22Rv1 (cell line): ENCODE results near the gene CCDC142.
A peak's percentile ranks its signal among the peaks of the same experiment; 100 is the strongest.

Source experiments
- H3K27ac ChIP-seq: fragments of 450-650 bp; 2 replicates; pipeline ENCODE4 v1.5.1; 2017
- ZFX ChIP-seq: fragments of 450-650 bp; IDR thresholded peaks from 2 replicates; pipeline ENCODE4 v1.6.1; 2017; ENCODE audit warnings: antibody characterized with exemption, borderline replicate concordance
- TF ChIP-seq, protein P1 (sequence below): fragments of 450-650 bp; IDR thresholded peaks from 2 replicates; pipeline ENCODE4 v1.5.1; 2017; ENCODE audit warnings: mild to moderate bottlenecking

CCDC142 gene

GRCh38 chr2:74458132-74458937 is 24.5 kb downstream of the CCDC142 start, which contains the start of gene WBP1:
Gene WBP1, plus strand, starts transcription at chr2:74458438. Its CDS starts 165 bp downstream, at chr2:74458603.
- peak within 1 kb of the TSS; percentile 98 for H3K27ac ChIP-seq
- TF ChIP-seq, protein P1, sequence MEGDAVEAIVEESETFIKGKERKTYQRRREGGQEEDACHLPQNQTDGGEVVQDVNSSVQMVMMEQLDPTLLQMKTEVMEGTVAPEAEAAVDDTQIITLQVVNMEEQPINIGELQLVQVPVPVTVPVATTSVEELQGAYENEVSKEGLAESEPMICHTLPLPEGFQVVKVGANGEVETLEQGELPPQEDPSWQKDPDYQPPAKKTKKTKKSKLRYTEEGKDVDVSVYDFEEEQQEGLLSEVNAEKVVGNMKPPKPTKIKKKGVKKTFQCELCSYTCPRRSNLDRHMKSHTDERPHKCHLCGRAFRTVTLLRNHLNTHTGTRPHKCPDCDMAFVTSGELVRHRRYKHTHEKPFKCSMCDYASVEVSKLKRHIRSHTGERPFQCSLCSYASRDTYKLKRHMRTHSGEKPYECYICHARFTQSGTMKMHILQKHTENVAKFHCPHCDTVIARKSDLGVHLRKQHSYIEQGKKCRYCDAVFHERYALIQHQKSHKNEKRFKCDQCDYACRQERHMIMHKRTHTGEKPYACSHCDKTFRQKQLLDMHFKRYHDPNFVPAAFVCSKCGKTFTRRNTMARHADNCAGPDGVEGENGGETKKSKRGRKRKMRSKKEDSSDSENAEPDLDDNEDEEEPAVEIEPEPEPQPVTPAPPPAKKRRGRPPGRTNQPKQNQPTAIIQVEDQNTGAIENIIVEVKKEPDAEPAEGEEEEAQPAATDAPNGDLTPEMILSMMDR = no peak
- no peak for TF ChIP-seq ZFX

DNA sequence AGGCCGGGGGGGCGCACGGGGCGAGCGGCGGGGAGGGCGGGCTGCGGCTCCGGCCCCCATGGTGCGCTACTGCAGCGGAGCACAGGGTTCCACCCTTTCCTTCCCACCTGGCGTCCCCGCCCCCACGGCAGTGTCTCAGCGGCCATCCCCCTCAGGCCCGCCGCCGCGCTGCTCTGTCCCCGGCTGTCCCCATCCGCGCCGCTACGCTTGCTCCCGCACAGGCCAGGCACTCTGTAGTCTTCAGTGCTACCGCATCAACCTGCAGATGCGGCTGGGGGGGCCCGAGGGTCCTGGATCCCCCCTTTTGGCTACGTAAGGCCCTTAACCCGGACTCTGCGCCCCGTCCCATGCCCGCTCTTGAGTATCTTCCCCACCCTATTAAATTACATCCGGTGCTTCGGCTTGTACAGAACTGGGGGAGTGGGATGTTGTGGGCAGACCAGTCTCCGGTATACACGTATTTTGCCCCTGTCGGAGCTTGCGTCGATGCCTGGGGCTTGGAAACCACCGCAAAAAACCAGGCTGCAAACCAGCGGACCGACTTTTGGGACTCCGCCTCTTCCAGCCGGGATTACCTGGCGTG is 25.2 kb downstream of the CCDC142 start:
- TF ChIP-seq ZFX = no peak
- TF ChIP-seq, protein P1 = 0 out of 2 replicates have a peak, but pooled peaks have one; percentile 1
- peak overlapping the region; percentile 98 for H3K27ac ChIP-seq

GRCh38 chr2:74457129-74457548 is 25.7 kb downstream of the CCDC142 start:
- TF ChIP-seq, protein P1 = 0 out of 2 replicates have a peak, but pooled peaks have one; percentile 8
- no peak for TF ChIP-seq ZFX
- H3K27ac ChIP-seq = peak overlapping the region; percentile 98

DNA sequence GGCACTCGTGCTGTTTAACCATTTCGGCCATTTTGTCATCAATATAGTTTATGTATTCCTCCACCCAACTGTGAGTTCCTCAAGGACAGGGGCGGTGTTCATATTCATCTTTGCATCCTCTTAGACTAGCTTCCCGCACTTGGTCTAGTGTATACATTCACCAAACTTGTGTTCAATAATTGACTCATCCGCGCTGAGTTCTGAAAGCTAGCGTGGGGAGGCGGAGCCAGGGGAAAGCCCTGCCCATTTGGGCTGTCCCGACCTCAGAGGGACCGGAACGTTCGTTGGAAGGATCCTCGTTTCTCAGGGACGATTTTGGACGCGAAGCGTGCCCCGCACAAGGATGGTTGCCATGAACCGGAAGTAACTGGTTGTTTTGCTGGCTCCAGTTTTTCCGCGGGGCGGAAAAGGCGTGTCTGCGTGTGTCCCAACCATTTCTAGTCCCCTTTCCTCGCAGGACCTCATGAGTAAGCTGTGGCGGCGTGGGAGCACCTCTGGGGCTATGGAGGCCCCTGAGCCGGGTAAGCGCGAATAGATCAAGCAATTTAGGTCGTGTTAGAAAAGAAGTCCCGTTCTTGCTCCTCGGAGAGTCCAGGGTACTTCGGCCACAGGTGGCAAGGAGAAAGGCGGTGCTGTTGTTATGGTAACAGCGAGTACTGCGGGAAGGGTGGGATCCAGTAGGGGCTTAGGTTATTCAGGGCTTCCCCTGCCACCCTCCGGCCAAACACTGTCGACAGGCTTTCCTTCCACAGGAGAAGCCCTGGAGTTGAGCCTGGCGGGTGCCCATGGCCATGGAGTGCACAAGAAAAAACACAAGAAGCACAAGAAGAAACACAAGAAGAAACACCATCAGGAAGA is 27.9 kb downstream of the CCDC142 start, which contains the start of gene INO80B:
TSS of gene INO80B (plus strand) at position 434 of the 858 bp plus-strand sequence. CDS start at position 464, 30 bp downstream.
- TF ChIP-seq, protein P1 = no peak
- peak within 1 kb of the TSS; percentile 98 for H3K27ac ChIP-seq

- no peak overlapping the region for H3K27ac ChIP-seq
- TF ChIP-seq ZFX = no peak
- TF ChIP-seq, protein P1 = no peak
Observed at GRCh38 chr2:74450570-74451190, 32.1 kb downstream of the CCDC142 start.

- no peak for TF ChIP-seq ZFX
- TF ChIP-seq, protein P1 = no peak
- H3K27ac ChIP-seq = no peak overlapping the region
Observed at GRCh38 chr2:74448771-74449170, 34.0 kb downstream of the CCDC142 start.
